VCaP (cell line): Measurements from ENCODE around the gene FBXO40.

Experiments used
- H3K27ac ChIP-seq: fragments of 450-650 bp; 2 replicates; pipeline ENCODE4 v1.5.1; 2017
- TF ChIP-seq, protein P1 (sequence below): fragments of 450-650 bp; conservative IDR thresholded peaks from 2 replicates; pipeline ENCODE4 v1.5.1; 2017; ENCODE audit warnings: mild to moderate bottlenecking, moderate library complexity

Gene FBXO40

GRCh38 chr3:121658716-121659435 lies 65.7 kb downstream of the FBXO40 start:
- H3K27ac ChIP-seq, result no peak overlapping the region

DNA sequence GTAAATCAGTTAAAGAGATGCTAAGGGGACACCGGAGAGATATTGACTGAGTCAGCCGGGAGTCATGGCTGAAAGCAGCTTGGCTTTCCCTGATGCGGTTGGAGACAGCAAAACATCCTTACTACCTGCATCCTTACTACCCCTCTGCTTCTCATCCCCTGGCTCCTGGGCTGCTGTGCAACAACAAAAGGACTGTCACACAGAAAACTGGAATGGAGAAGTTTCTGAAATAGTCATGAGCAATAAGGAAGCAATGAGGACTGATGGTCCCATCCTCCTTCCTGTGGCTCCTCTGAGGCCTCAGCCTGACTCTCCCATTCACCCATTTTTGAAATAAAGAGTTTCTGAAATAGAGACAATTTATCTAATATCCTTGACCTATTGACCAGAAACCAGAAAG lies 66.4 kb downstream of the FBXO40 start:
- TF ChIP-seq, protein P1, sequence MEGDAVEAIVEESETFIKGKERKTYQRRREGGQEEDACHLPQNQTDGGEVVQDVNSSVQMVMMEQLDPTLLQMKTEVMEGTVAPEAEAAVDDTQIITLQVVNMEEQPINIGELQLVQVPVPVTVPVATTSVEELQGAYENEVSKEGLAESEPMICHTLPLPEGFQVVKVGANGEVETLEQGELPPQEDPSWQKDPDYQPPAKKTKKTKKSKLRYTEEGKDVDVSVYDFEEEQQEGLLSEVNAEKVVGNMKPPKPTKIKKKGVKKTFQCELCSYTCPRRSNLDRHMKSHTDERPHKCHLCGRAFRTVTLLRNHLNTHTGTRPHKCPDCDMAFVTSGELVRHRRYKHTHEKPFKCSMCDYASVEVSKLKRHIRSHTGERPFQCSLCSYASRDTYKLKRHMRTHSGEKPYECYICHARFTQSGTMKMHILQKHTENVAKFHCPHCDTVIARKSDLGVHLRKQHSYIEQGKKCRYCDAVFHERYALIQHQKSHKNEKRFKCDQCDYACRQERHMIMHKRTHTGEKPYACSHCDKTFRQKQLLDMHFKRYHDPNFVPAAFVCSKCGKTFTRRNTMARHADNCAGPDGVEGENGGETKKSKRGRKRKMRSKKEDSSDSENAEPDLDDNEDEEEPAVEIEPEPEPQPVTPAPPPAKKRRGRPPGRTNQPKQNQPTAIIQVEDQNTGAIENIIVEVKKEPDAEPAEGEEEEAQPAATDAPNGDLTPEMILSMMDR, result no peak
- H3K27ac ChIP-seq, result no peak overlapping the region

More at GRCh38 chr3:121658716-121659435, 65.7 kb downstream of the FBXO40 start:
- TF ChIP-seq, protein P1, result no peak

DNA sequence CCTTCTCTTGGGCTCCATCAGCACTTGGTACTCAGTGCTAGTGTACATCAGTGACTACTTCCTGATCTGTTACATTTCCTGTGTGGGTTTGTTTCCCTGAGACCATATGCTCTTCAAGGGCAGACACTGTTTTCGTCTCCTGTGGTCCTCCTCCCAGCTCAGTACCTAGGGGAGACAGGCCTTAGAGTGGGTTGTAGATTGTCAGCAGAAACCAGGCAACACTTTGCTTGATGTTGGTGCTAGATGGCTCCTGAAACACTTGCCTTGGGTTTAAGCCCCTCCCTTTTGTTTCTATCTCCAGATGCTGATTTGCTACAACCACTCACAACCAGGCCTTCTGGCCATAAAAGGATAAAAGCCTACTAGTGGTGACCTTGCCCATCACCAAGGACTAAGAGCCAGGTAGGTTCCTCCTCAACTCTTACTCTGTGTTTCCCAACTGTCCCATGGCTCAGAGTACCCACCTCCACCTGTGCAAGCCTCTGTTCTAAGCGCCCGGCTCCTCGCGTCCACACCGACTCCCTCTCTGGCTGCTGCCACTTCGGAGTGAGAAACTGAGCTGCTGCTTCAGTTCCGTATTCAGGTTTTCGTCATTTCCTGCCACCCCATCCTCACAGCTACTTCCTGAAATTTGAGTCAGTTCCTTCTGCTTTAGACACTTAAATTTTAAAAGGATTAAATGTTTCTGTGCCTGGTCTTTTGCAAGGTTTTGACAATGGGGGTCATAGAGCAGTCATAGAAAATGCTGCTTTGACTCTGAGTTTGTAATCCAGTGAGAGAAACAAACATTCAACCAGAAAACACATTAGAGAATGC lies 67.4 kb downstream of the FBXO40 start, which contains the start of gene HCLS1:
Gene HCLS1, minus strand, starts transcription at position 548 of the 816 bp plus-strand sequence. CDS start 2,556 bp downstream, outside the sequence.
- H3K27ac ChIP-seq, result no peak within 1 kb of the TSS
- TF ChIP-seq, protein P1, result no peak

DNA sequence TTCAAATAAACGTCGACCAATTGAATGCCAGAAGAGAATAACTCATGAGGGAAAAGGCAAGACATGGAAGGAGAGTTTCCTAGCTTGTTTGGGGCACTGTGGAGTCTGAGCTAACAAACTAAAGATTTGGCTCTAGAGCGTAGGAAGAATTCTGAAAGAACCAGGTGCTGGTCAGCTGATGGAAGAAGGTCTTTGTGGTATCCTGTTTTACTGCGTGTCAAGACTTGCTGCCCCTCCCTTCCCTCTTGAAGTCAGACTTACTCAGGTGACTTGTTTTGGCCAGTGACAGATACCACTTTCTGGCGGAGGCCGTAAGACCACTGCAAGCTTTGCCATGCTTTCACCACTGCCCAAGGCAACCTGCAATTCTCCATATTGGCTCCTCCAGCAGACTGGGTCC lies 68.2 kb downstream of the FBXO40 start:
- TF ChIP-seq, protein P1, result no peak
- H3K27ac ChIP-seq, result no peak overlapping the region

- TF ChIP-seq, protein P1, result no peak
- H3K27ac ChIP-seq, result no peak overlapping the region
Measured at GRCh38 chr3:121662742-121663141, 69.6 kb downstream of the FBXO40 start.

GRCh38 chr3:121663171-121663847 lies 70.1 kb downstream of the FBXO40 start:
- H3K27ac ChIP-seq, result no peak overlapping the region
- TF ChIP-seq, protein P1, result no peak

DNA sequence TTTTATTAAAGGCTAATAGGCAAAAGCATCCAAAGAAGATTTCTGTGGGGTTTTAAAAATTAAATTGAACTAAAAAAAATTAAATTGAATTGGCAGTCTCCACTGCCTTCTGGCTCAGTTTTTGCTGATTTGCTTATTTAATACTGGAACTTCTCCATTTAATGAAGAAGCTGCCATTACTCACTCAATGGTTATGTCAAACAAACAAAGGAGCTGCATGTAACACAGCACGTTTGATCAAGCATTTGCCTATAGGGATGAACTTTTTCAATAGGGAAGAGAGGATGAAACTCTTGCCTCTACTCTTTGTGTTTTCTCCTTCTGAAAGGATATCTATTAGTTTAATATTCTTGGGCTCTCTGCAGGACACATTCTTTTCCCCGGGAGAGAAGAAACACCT lies 72.3 kb downstream of the FBXO40 start:
- TF ChIP-seq, protein P1, result no peak
- H3K27ac ChIP-seq, result no peak overlapping the region
